ENCODE measurements around the gene CRACR2B. TPM values are rescaled to one million over a fixed set of nuclear protein-coding genes. Genes with fewer than 3 reads are reported as not detected.

The CRACR2B gene
- total and polyA plus RNA-seq, 2 of the 13 experiments (the other 11 are each of a cell fraction or from before 2014, with no cell fraction given): 14.9 to 21.0 TPM

GRCh38 chr11:849951-850774 lies 22.4 kb downstream of the CRACR2B start:
- no TSS peak for BruUV-seq (replicated peaks)
- POLR2A ChIA-PET: no interaction called here
- no peak overlapping the region for H3K9ac ChIP-seq (ENCODE audit: insufficient read depth, low read depth, low read length)
- H3K27ac ChIP-seq (ENCODE audit: extremely low read length, insufficient read depth, low read length): no peak overlapping the region
- H3K4me1 ChIP-seq (ENCODE audit: insufficient read depth, low read length): peaks cover 12% of the 10 kb centered on the region
- 98% methylated on average over 66 of the region's 97 CpGs for WGBS (ENCODE audit: low lambda C conversion rate)
- H3K9me3 ChIP-seq (ENCODE audit: low read length): no peaks in the 10 kb centered on the region
- ATAC-seq (no peak), DNase-seq (ENCODE audit: low spot score) (no peak), FAIRE-seq (no peak)
- no peak overlapping the region for H2AFZ ChIP-seq (ENCODE audit: low read length)
- CTCF ChIA-PET (ENCODE audit: low intra/inter-chr PET ratio, low total read pairs): no interaction called here
- no peak overlapping the region for H3K4me3 ChIP-seq (replicated peaks in 1 of 3; ENCODE audit: insufficient read depth in 1 of 3, low read depth in 2 of 3, low read length in 3 of 3)
- H3K27me3 ChIP-seq (ENCODE audit: control insufficient read depth in 1 of 2, insufficient read depth in 2 of 2, low read length in 2 of 2): no peaks in the 10 kb centered on the region
- H3K36me3 ChIP-seq (replicated peaks in 1 of 2; ENCODE audit: control insufficient read depth in 1 of 2, insufficient read depth in 2 of 2, low read length in 2 of 2): no peaks in the 10 kb centered on the region; a peak in 2 of 5 replicates
- in situ Hi-C loops (cut with HindIII; ENCODE audit: extremely low pct_ligation_motif_present, low pct_unique_long_range_greater_than_20kb): no loop called here
- no peak overlapping the region for H3K4me2 ChIP-seq (ENCODE audit: low read depth, low read length)
- H3K79me2 ChIP-seq (ENCODE audit: insufficient read depth, low read length): no peaks in the 10 kb centered on the region
- intact Hi-C loops (cut with micrococcal nuclease; ENCODE audit: unreplicated experiment): no loop called here
- 0 out of 2 replicates have a peak, but pooled peaks cover 4% of the 10 kb centered on the region for H4K20me1 ChIP-seq (ENCODE audit: insufficient read depth, low read length)
- TF ChIP-seq ZNF841 (CRISPR knock-in tag; IDR thresholded peaks at IDR 0.05; ENCODE audit: borderline replicate concordance): no peak
- no peak for TF ChIP-seq ZBED4 (CRISPR knock-in tag; IDR thresholded peaks at IDR 0.05; ENCODE audit: borderline replicate concordance)
- no peak for TF ChIP-seq ELF1 (CRISPR knock-in tag; IDR thresholded peaks at IDR 0.05)
- TF ChIP-seq GLI4 (CRISPR knock-in tag; IDR thresholded peaks at IDR 0.05; ENCODE audit: borderline replicate concordance): no peak
- TF ChIP-seq ZFP36L2 (CRISPR knock-in tag; IDR thresholded peaks at IDR 0.05): no peak
- TF ChIP-seq TBX3 (IDR thresholded peaks at IDR 0.05; ENCODE audit: borderline replicate concordance): no peak
- no peak for TF ChIP-seq POLR2AphosphoS5 (IDR thresholded peaks at IDR 0.05; ENCODE audit: low read depth, low read length)
- TF ChIP-seq ZC3H13 (CRISPR knock-in tag; IDR thresholded peaks at IDR 0.05): no peak
- no peak for TF ChIP-seq ZBTB1 (CRISPR knock-in tag; IDR thresholded peaks at IDR 0.05; ENCODE audit: borderline replicate concordance)
- no peak for TF ChIP-seq ETV6 (CRISPR knock-in tag; conservative IDR thresholded peaks at IDR 0.05)
- TF ChIP-seq CBX5 (CRISPR knock-in tag; IDR thresholded peaks at IDR 0.05; ENCODE audit: borderline replicate concordance): no peak
- TF ChIP-seq CHCHD3 (CRISPR knock-in tag; IDR thresholded peaks at IDR 0.05): no peak
- TF ChIP-seq MEIS1 (CRISPR knock-in tag; IDR thresholded peaks at IDR 0.05; ENCODE audit: borderline replicate concordance): no peak
- no peak for TF ChIP-seq ARID4A (CRISPR knock-in tag; IDR thresholded peaks at IDR 0.05; ENCODE audit: borderline replicate concordance)
- TF ChIP-seq ZGPAT (CRISPR knock-in tag; IDR thresholded peaks at IDR 0.05): no peak

Measured in HepG2 (cell line).